ENCODE results near the gene RNASE9. TPM values are rescaled to one million over a fixed set of nuclear protein-coding genes. Genes with fewer than 3 reads are reported as not detected.
"Not testable (repeated sequence)": the region's sequence is repeated elsewhere in the genome, so short reads cannot be mapped to it uniquely, and the experiment has no call there.

RNASE9 gene
- total RNA-seq, 1 experiment from 2014 or later = not detected

DNA sequence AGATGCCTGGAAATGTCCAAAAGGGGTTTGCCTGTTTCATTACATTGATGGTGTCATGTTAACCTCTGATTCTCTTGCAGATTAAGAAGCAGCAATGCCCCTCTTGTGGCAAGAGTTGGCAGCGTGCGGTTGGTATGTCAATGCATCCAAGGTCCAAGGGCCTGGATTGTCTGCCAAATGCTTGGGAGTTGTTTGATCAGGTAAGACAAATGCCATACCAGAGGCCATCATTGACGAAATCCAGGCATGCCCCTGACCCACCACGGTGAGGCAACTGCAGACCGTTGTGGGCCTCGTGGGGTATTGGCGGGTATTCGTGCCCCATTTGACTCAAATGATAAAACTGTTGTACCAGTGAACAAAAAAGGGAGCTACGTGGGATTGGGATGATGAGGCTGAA, 41.7 kb upstream of the RNASE9 start:
- intact Hi-C loops (cut with micrococcal nuclease; ENCODE audit: unreplicated experiment) = no loop called here
- H3K4me1 Mint-ChIP-seq (ENCODE audit: low read depth, unreplicated experiment) = no peaks in the 10 kb centered on the region
- DNase-seq = no peak
- no peak for TF ChIP-seq CTCF (IDR thresholded peaks at IDR 0.05; ENCODE audit: unreplicated experiment)
- no peak overlapping the region for H3K27ac Mint-ChIP-seq (ENCODE audit: unreplicated experiment)
- no peaks in the 10 kb centered on the region for H3K36me3 Mint-ChIP-seq (ENCODE audit: insufficient read depth, unreplicated experiment)
- no peaks in the 10 kb centered on the region for H3K9me3 Mint-ChIP-seq (ENCODE audit: low read depth, unreplicated experiment)
- CTCF ChIA-PET = no interaction called here
- BruUV-seq (replicated peaks) = no TSS peak
- H3K27me3 Mint-ChIP-seq (ENCODE audit: unreplicated experiment) = peaks cover 14% of the 10 kb centered on the region
- H3K4me3 Mint-ChIP-seq (ENCODE audit: low read depth, unreplicated experiment) = no peak overlapping the region

- peaks cover 14% of the 10 kb centered on the region for H3K27me3 Mint-ChIP-seq (ENCODE audit: unreplicated experiment)
- intact Hi-C loops (cut with micrococcal nuclease; ENCODE audit: unreplicated experiment) = no loop called here
- H3K9me3 Mint-ChIP-seq (ENCODE audit: low read depth, unreplicated experiment) = no peaks in the 10 kb centered on the region
- DNase-seq = no peak
- no TSS peak for BruUV-seq (replicated peaks)
- H3K4me3 Mint-ChIP-seq (ENCODE audit: low read depth, unreplicated experiment) = no peak overlapping the region
- H3K36me3 Mint-ChIP-seq (ENCODE audit: insufficient read depth, unreplicated experiment) = no peaks in the 10 kb centered on the region
- H3K27ac Mint-ChIP-seq (ENCODE audit: unreplicated experiment) = no peak overlapping the region
- CTCF ChIA-PET = no interaction called here
- no peaks in the 10 kb centered on the region for H3K4me1 Mint-ChIP-seq (ENCODE audit: low read depth, unreplicated experiment)
- TF ChIP-seq CTCF (IDR thresholded peaks at IDR 0.05; ENCODE audit: unreplicated experiment) = no peak
Observed at GRCh38 chr14:20601522-20601921, 40.7 kb upstream of the RNASE9 start.

DNA sequence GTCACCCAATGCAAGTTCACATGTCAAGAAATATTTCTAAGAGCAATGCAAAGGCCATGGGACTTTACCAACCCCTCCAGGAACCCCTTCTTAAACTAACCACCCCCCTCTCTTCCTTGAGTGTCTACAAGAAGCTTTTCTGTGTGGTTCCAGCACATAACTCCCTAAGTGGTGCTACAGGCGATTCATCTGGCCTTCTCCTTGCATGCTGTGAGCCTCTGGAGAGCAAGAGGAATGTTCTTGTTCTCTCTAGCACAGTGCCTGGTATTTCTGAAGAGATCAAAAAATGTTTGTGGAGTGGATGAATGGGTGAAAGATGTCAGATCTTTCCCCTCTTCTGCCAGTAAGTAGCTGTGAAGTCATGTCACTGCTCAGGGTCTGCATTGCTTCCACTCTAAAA, 36.3 kb upstream of the RNASE9 start:
- CTCF ChIA-PET = no interaction called here
- H3K27me3 Mint-ChIP-seq (ENCODE audit: unreplicated experiment) = peaks cover 20% of the 10 kb centered on the region
- no peak overlapping the region for H3K27ac Mint-ChIP-seq (ENCODE audit: unreplicated experiment)
- TF ChIP-seq CTCF (IDR thresholded peaks at IDR 0.05; ENCODE audit: unreplicated experiment) = no peak
- no TSS peak for BruUV-seq (replicated peaks)
- H3K4me3 Mint-ChIP-seq (ENCODE audit: low read depth, unreplicated experiment) = no peak overlapping the region
- intact Hi-C loops (cut with micrococcal nuclease; ENCODE audit: unreplicated experiment) = no loop called here
- no peaks in the 10 kb centered on the region for H3K9me3 Mint-ChIP-seq (ENCODE audit: low read depth, unreplicated experiment)
- no peak for DNase-seq
- H3K36me3 Mint-ChIP-seq (ENCODE audit: insufficient read depth, unreplicated experiment) = no peaks in the 10 kb centered on the region
- H3K4me1 Mint-ChIP-seq (ENCODE audit: low read depth, unreplicated experiment) = no peaks in the 10 kb centered on the region

GRCh38 chr14:20595726-20596125, 34.9 kb upstream of the RNASE9 start:
- intact Hi-C loops (cut with micrococcal nuclease; ENCODE audit: unreplicated experiment); H3K27ac Mint-ChIP-seq (ENCODE audit: unreplicated experiment); H3K4me3 Mint-ChIP-seq (ENCODE audit: low read depth, unreplicated experiment); H3K9me3 Mint-ChIP-seq (ENCODE audit: low read depth, unreplicated experiment); H3K36me3 Mint-ChIP-seq (ENCODE audit: insufficient read depth, unreplicated experiment); DNase-seq; H3K4me1 Mint-ChIP-seq (ENCODE audit: low read depth, unreplicated experiment); BruUV-seq (replicated peaks): not testable (repeated sequence)
- H3K27me3 Mint-ChIP-seq (ENCODE audit: unreplicated experiment) = peaks cover 34% of the 10 kb centered on the region
- CTCF ChIA-PET = interaction anchor here (0.6 kb wide), 1 partner anchor 8 kb away, joined by 6 read pairs; no protein-coding TSS in a partner anchor

DNA sequence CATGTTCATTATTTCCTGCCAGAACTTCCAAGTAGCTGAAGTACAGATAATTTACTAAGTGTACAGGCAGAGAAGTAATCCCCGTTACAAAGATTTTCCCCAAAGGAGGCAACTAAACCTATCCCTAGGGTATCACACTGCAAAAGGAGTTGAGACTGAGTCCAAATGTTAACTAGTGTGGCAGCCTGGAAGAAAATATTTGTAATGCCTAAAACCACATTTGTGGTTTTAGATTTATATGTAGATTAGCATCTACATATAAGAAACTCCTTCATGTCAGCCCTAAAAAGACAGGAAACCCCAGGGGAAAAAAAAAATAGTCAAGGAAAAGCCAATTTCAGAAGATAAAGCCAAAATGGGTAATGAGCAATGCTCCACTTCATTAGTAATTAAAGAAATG, 31.7 kb upstream of the RNASE9 start:
- Mint-ChIP-seq H3K9me3 (ENCODE audit: low read depth, unreplicated experiment) (no peaks in the 10 kb centered on the region), H3K27me3 (ENCODE audit: unreplicated experiment) (peaks cover 31% of the 10 kb centered on the region), H3K4me3 (ENCODE audit: low read depth, unreplicated experiment) (no peak overlapping the region), H3K36me3 (ENCODE audit: insufficient read depth, unreplicated experiment) (no peaks in the 10 kb centered on the region), H3K27ac (ENCODE audit: unreplicated experiment) (no peak overlapping the region), H3K4me1 (ENCODE audit: low read depth, unreplicated experiment) (no peaks in the 10 kb centered on the region)
- CTCF ChIA-PET = interaction anchor here (0.7 kb wide), 1 partner anchor 276 kb away, joined by 5 read pairs; no protein-coding TSS in a partner anchor
- no TSS peak for BruUV-seq (replicated peaks)
- intact Hi-C loops (cut with micrococcal nuclease; ENCODE audit: unreplicated experiment) = no loop called here
- no peak for TF ChIP-seq CTCF (IDR thresholded peaks at IDR 0.05; ENCODE audit: unreplicated experiment)
- DNase-seq = no peak

Data from Calu3 (cell line).